Hepatocyte (in vitro differentiated cells): ENCODE data around the gene MACF1.

Source experiments
- EZH2 ChIP-seq: fragments of 200-600 bp; sonication (generic); IDR thresholded peaks from 2 replicates; pipeline ENCODE4 v1.6.1; 2016; ENCODE audit warnings: antibody characterized with exemption, mild to moderate bottlenecking, borderline replicate concordance
- TF ChIP-seq, protein P1 (sequence below): fragments of 200-600 bp; sonication (generic); IDR thresholded peaks from 2 replicates; pipeline ENCODE4 v1.5.1; 2016; ENCODE audit warnings: antibody characterized with exemption, mild to moderate bottlenecking; ENCODE audit not compliant: poor library complexity

DNA sequence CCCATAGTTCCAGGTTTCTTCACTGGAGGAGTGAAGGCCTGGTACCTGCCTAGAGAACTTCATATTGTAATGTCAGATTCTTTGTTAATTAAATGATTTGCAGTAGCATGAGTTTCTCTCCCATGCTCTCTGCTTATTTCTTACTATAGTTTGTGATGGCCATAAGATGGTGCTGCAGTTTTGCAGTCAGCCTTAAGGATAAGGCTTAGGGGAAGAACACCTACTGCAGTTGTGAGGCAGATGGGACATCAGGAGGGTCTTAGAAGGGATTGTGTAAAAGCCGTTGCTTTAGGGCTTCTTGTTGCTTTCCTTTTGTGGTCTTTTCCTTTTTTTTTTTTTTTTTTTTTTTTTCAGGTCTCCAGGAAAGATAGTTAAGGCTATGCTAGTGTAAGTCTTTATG, 61.8 kb downstream of the MACF1 start:
- TF ChIP-seq, protein P1, sequence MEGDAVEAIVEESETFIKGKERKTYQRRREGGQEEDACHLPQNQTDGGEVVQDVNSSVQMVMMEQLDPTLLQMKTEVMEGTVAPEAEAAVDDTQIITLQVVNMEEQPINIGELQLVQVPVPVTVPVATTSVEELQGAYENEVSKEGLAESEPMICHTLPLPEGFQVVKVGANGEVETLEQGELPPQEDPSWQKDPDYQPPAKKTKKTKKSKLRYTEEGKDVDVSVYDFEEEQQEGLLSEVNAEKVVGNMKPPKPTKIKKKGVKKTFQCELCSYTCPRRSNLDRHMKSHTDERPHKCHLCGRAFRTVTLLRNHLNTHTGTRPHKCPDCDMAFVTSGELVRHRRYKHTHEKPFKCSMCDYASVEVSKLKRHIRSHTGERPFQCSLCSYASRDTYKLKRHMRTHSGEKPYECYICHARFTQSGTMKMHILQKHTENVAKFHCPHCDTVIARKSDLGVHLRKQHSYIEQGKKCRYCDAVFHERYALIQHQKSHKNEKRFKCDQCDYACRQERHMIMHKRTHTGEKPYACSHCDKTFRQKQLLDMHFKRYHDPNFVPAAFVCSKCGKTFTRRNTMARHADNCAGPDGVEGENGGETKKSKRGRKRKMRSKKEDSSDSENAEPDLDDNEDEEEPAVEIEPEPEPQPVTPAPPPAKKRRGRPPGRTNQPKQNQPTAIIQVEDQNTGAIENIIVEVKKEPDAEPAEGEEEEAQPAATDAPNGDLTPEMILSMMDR: peak; percentile 46
- no peak for TF ChIP-seq EZH2
